ENCODE data around the gene SMIM21. TPM values are rescaled to one million over a fixed set of nuclear protein-coding genes. Genes with fewer than 3 reads are reported as not detected.

SMIM21 gene
- total RNA-seq, 2 experiments from 2014 or later = not detected

DNA sequence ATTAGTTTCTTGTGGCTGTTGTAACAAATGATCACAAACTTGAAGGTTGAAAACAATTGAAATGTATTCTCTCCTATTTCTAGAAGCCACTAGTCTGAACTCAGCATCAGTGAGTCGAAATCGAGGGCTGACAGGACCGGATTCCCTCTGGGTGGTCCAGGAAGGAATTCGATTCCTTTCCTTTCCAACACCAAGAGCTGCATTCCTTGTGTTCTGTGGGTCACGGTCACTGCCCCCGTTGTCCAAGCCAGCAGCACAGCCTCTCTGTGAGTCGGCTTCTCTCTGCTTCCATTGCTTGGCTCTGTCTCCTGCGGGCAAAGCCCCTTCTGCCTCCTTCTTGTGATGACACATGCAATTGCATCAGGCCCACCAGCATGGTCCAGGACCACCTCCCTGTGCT is 67.3 kb downstream of the SMIM21 start:
- no peak for DNase-seq
- CTCF ChIA-PET = no interaction called here
- Mint-ChIP-seq H3K4me3 (no peak overlapping the region), H3K9me3 (peaks cover 5% of the 10 kb centered on the region), H3K4me1 (ENCODE audit: low read depth) (no peaks in the 10 kb centered on the region), H3K36me3 (ENCODE audit: low read depth) (no peaks in the 10 kb centered on the region), H3K27me3 (peaks cover 8% of the 10 kb centered on the region), H3K27ac (no peak overlapping the region)
- H3K27me3 ChIP-seq (ENCODE audit: control insufficient read depth in 1 of 2, insufficient read depth in 2 of 2, low read length in 2 of 2) = peaks cover 0 to 4% of the 10 kb centered on the region in 2 experiments
- no peak for ATAC-seq (ENCODE audit: poor library complexity)
- no peak overlapping the region for H3K27ac ChIP-seq (ENCODE audit: low read depth in 1 of 2, low read length in 2 of 2)
- no peak overlapping the region for H3K4me3 ChIP-seq (ENCODE audit: low read length)
- intact Hi-C loops (cut with DNase I, micrococcal nuclease) = loop anchor here (10.0 kb wide), 2 partner anchors 465 to 735 kb away; no protein-coding TSS in a partner anchor
- POLR2A ChIA-PET = no interaction called here
- no peaks in the 10 kb centered on the region for H3K9me3 ChIP-seq (ENCODE audit: control insufficient read depth in 1 of 2, insufficient read depth in 1 of 2, low read length in 2 of 2)
- H3K4me1 ChIP-seq (ENCODE audit: insufficient read depth, low read length) = no peaks in the 10 kb centered on the region
- TF ChIP-seq, protein P1, sequence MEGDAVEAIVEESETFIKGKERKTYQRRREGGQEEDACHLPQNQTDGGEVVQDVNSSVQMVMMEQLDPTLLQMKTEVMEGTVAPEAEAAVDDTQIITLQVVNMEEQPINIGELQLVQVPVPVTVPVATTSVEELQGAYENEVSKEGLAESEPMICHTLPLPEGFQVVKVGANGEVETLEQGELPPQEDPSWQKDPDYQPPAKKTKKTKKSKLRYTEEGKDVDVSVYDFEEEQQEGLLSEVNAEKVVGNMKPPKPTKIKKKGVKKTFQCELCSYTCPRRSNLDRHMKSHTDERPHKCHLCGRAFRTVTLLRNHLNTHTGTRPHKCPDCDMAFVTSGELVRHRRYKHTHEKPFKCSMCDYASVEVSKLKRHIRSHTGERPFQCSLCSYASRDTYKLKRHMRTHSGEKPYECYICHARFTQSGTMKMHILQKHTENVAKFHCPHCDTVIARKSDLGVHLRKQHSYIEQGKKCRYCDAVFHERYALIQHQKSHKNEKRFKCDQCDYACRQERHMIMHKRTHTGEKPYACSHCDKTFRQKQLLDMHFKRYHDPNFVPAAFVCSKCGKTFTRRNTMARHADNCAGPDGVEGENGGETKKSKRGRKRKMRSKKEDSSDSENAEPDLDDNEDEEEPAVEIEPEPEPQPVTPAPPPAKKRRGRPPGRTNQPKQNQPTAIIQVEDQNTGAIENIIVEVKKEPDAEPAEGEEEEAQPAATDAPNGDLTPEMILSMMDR (IDR thresholded peaks at IDR 0.05) = no peak
- H3K36me3 ChIP-seq (ENCODE audit: insufficient read depth, low read length) = no peaks in the 10 kb centered on the region

Other genes with a start within 250 kb of the SMIM21 start
- 10 to 100 TPM; 14.1 to 14.3 TPM for gene PTGR3, start 218.6 kb downstream of the SMIM21 start, total RNA-seq
- 10 to 100 TPM; 19.9 to 21.5 TPM for gene TSHZ1, start 216.9 kb downstream of the SMIM21 start, total RNA-seq

Measured in CD4-positive, alpha-beta T cell (primary cell).